HG02623 (cell line): ENCODE data around the gene PKP1.

Experiments
- ATAC-seq: cut with Tn5 transposase; IDR thresholded peaks from one replicate; pipeline ENCODE4 v1.9.1; 2021; ENCODE audit warnings: moderate library complexity; ENCODE audit not compliant: unreplicated experiment

PKP1 gene

DNA sequence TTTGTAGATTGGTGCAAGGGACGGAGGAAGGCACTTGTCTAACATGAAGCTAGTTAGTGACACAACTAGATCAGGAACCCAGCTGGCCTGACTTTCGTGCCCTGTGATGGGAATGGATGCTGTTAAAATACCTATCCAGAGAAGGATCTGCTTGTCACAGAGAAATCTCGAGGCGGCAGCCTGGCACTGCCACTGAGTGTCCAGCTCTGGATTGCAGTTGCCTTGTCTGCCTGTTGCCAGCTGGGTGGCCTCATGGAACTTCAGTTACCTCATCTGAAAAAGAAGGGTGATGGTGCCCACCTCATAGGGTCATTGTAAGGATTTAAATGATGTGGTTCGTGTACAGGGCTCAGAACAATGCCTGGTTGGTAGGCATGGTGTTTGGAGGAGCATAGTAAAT, 2.4 kb upstream of the PKP1 start:
- ATAC-seq: no peak

DNA sequence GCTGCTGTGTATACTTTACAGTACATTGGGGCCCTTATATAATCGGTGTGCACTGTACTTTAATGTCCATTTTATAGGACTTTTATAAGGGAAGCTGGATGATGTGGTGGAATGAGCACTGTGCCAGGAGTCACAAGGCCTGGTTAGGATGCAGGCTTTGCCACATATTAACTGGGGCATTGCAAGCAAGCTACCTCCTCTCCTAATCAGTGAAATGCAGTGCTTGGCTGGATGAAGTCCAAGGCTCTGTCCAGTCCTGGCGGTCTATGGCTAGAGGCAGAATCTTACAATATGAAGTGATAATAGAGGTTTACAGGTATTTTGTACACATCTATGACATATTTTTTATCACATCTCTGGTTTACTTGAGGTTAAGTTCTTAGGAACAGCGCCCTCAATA, 1.7 kb upstream of the PKP1 start:
- ATAC-seq: no peak

DNA sequence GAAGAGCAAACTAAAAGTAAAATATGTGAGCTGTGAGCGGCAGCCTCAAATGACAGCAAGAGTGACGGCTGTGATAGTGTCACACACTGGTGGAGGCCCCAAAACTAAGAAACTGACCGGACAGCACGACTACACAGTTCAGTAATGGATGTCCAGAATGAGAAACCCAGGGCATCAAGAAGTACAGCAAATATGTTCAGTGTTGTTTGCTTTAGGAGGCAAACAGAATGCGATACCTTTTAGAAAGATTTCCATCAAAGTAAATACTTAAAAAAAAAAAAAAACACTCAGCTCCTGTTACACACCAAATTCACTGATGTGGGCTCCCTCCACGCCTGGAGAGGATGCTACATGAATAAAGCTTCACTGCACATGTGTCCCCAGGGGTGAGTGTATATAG, 1.1 kb upstream of the PKP1 start:
- no peak for ATAC-seq

DNA sequence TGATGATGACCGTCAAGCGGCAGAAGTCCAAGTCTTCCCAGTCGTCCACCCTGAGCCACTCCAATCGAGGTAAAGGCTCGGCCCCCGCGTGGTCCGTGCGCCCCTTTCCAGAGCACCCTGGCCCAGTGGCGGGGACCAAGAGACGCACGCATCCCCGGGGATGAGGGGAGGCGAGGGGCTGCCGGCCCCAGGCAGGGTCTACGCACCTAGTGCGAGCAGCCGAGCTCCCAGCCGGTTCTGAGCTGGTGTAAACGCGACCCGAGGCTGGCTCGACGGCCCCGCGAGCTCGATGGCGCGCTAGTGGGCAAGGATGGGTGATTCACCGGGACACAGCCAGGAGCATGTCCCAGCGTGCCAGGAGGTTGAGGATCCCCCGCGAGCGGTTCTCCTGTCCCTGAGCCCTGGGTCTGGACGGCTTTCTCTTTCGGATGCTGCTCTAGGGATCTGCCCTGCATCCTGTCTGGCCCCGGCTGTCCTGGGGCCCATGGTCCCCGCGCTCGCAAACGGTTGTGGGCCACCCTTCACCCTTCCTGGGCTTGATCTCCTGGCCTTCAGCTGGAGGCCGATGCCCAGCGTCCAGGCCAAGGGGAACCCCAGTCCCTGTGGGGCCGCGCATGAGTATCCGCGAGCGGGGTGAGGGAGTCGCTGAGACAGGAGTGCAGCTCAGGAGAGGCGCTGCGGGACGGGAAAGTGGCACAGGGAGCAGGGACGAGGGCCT, 689 bp downstream of the PKP1 start:
- no peak for ATAC-seq

DNA sequence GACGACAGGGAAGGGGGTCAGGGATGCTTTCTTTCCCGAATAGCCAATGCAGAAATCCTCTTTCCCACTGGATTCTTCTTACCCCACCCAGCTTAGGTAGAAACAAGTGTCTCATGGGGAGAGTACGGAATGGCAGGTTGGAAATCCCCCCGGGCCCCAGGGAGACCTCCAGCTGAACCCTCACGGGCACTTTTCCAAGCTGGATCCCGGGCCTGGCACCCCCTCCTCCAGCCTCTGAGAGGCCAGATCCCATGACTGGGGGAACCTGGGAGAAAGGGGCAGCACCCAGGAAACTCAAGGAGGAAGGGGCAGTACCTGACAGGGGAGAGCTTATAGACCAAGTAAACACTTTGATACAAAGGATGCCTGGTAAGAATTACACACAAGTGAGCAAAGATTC, 1.3 kb downstream of the PKP1 start:
- ATAC-seq: no peak

DNA sequence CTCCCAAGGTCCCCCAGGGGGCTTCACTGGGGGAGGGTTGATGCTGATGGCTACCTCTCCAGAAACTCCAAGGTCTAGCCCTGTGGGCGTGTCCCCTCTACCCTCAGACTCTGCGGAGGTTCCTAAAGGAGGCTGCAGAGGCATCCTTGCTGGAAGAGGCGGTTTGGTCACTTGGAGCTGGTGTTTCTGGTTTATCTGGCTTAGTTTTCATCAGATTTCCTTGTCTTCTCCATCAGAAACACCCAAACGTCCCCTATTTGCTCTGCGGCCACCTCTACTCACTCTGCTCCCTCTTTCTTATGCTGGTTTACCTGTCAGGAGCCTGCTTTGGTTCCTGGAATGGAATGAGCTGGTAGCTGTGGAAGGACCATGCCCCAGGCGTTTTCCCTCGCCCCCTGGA, 2.5 kb downstream of the PKP1 start:
- no peak for ATAC-seq

DNA sequence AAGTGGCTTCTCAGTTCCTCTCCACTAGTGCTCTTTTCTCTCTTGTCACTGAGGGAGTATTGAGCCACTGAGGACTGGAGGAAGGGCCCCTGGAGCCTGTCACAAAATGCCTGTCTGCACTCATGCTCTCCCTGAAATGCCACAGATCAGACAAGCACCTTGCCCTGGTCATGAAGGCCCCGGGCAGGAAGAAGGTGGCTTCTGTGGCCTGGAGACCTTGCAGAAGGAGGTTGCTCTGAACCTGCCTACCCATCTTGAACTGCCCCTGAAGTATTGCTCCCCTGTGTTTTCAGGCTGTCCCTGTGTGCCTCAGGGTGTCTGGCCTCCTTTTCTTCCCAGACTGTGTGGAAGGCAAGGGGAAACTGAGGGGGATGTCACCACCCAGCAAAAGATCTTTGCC, 3.1 kb downstream of the PKP1 start:
- no peak for ATAC-seq

DNA sequence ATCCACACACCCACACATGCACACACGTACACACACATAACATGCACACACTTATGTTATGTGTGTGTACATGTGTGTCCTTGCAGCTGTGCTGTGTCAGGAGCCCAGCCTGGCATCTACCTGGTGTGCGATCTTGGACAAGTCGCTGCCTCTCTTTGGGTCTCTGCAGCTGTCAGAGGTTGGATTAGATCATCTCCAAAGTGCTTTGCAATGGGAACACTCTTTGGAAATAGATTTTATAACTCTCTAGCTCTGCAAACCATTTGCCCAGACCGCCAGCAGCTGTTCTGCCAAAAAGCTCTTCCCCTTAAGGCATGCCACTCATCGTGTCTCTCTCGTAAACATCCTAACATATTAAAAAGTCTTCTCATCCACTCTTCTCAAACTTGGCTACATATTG, 4.7 kb downstream of the PKP1 start:
- ATAC-seq: no peak

DNA sequence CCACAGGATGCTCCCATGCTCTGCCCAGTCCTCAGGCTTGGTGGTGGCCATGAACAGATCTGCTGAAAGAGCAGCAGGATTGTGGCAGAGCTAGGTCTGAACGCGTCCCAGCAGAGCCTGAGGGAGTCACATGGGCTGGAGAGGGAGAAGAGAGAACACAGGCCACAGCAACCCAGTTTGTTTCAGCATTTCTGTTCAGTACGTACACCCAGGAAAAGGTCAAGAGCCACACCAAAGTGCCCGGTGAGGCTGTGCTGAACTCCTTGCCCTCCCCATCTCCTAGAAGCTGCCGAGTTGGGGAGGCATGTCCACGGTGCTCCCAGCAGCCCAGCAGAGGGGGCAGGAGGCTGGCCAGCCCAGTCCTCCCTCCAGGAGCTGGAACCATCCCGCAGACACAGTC, 5.5 kb downstream of the PKP1 start:
- no peak for ATAC-seq

DNA sequence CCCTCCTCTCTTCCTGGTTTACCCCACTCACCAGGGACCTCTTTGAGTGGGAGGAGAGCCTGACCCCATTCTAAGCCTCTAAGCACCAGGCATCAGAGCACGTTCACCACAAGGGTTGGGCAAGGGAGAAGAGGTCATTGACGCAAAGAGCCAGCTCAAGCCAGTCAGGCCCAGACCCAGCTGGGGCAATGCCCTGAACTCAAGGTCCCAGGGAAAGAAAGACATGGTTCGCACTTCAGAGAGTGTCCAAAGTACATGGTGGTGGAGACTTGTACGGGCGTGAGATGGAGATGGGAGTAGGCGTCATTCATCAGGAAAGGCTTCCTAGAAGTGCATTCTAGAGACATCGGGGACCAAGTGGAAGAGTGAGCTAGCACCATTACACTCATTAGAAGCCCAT, 7.2 kb downstream of the PKP1 start:
- no peak for ATAC-seq

DNA sequence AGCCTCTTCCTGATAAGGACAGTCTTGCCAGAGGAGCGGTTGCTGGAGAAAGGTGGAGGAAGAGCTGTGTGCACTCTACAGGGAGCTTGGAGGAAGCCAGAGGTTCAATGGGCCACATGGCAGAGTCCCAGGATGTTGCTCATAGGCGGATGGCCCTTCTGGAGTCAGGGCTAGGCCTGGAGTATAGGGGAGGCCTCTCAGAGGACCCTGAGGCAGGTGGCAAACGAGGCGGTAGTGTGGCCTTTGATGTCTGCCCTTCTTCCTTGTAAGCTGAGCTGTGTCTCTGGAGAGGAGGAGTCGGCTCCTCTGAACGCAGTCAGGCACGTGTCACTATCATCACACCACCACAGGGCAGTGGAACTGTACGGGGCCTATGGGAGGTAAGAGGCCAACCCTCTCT, 8.6 kb downstream of the PKP1 start:
- ATAC-seq: no peak

DNA sequence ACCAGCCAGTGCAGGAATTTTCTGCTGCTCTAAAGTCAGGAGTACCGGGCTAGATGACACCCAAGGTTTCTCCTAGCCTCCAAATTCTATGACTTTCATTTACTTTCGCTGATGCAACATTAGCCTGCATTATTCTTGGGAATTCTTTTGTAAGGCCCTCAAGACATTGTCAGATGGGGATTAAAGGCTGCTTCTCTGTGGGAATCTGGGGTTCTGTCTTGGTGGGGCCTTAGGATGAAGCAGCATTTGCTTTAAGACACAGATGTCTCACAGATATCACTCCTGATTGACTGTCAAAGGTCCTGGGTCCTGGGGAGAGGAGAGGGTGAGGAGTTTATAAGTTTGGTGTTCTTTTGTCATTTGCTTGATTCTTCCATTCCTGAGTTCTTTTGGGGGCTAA, 11.6 kb downstream of the PKP1 start:
- ATAC-seq: no peak

DNA sequence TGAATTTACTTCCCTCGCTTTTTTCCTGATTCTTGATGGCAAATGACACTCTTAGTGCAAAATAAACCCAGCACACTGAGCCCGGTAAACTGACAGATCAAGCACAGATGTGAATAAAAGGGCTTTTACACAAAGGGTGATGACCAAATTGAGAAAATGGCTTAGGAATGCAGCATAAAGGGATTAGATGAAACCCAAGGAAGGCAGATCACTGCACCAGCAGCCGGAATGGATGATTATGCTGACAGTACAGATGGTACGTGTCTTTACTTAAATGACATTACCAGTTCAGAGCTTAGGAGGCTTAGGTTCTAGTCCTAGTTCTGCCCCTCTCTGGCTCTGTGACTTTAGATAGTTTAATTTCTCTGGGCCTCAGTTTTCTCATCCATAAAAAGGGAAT, 12.0 kb downstream of the PKP1 start:
- no peak for ATAC-seq

DNA sequence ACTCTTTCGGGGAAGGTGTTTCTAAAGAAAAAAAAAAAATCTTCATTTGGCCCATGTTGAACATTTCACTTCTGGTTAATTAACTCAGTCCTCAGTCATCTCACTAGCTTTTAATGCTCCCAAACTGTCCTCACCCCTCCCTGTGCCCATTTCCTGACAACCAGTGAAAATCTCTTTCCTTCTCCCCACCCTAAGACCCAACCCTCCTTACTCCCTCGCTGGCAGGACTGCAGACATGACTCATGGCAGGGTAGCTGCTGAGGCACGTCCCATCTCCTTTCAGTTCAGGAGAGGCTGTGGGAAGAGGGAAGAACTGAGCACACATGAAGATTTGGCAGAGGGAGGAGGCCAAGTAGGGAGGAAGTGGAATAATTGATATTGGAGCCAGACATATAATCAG, 12.6 kb downstream of the PKP1 start:
- ATAC-seq: no peak

DNA sequence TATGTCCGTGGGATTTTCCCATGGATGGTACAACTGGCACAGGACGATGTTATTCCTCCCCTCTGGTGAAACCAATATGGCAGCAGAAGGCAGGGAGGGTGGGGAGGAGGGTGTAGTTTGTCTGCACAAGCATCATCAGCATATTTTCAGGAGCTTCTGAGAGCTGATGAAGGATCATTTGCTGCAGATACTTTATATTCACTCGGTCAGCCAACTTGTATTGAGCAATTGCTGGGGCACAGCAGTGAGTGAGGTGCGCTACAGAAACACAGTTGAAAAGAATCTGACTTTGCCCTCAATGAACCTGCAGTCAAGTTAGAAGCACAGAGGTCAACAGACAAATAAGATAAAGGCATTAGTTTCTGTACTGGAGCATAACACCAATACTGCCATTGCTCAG, 13.0 kb downstream of the PKP1 start:
- no peak for ATAC-seq

DNA sequence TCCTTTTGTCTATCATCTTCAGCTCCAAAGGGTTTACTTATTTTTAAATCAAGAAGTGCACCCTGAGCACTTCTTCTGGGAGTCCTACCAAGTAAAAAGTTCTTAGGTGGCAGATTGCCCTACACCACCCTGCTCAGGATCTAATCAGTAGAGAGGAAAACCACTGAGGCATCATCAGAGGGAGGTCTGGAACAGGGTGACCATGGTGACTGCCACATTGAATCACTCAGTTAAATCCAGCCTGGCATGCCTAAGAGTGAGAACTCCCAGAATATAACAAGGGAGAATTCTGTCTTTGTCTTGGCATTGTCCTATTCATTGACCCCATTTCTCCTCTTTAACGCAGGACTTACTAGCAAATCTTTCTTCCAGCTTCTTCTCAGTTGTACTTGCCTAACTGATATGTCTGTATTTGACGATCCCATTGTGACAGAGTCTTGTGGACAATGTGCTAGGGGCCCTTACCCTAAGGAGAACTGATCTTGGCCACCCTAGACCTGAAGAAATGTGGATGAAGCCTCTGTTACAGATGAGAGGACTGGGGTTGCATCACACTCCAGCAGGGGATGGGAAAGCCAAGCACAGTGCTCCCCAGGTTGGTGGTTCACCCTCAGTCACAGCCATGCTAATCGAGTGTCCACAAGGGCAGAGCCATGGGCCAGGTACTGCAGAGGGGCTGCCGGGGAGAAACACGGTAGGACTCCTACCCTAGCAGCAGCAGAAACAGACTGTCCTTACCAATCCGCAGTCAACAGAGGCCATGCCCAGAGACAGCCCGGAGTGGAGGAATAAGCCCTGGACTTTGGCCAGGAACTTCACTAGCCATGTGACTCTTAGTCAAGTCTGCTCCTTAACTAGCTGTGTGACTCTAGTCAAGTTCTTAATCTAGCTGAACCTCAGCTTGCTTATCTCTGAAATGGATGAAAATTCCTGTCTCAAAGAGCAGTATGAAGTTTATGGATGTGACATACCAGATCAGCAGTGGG, 15.4 kb downstream of the PKP1 start:
- no peak for ATAC-seq

DNA sequence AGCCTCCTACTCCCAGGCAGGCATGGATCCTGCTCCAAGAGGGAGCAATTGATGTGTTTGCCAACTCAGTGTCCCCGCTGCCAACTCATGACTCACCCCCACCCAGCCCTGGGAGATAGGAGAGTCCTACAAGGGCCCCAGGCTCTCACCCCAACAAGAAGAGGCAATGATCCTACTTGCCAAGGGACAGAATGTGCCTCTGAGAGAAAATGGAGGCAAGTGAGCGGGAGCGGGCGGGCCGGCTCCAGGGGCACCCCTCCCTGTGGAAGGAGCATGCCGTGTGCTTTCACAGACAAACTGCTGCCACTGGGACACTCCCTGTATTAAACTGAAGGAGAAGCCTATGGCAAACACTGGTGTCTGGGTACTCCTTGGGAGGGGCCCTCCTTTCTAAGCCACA, 16.7 kb downstream of the PKP1 start:
- no peak for ATAC-seq

DNA sequence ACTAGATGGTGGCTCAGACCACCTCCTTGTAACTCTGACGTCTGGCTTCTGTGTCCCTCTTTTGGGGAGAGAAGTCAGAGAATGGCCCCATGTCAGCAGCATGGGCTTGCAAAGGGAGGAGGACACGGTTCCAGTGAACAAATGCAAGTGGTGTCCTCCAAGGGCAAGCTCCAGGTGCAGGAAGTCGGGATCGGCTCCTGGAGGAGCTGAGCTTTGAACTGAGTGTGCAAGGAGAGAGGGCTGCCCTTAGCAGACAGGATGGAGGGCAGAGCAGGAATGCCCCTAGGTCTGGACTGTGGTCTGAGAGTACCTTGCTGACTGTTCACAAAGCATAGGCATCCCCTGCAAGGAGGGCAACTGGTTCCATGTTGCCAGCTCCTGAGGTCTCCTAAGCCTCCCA, 17.3 kb downstream of the PKP1 start:
- ATAC-seq: no peak

DNA sequence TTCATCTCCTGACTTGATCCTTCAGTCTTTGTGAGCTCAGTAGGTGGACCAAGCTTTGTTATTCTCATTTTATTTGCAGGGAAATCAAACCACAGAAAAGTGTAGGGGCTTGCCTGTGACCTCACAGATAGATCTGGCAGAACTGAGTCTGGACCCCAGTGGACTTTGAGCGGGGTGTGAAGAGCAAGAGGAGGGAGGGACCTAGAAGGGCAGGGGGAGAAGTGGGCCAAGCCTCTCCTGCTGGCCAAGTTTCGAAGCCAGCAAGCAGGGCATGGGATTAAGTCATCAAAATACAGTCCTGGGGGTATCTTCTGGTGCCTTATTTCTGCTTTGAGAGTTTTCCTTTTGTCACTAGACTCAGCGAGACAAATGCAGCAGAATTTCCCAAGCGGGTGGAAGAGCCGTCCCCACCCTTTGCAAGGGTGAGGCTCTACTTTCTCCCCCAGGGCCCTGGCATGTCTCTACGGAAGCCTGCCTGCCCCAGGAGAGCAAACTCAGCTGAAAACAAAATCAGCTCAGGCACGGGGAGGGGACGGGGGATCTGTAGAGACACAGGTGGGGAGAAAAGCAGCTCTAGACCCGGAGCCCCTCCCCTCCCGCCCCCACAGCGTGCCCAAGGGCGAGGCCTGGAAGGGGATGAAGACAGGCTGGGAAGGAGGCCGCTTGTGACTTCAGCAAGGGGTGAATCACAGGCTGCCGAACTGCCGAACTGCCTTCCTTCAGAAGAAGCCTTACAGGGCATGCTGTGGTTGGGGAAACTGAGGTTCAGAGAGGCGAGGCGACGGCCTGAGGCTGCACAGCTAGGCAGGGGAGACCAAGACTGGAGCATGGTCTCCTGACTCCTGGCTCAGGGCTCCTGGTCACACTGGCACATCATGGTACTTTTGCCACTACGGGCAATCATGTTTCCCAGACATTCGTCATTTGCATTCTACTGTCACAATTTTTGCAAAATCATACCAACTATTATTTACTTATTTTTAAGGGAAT, 19.2 kb downstream of the PKP1 start:
- no peak for ATAC-seq

DNA sequence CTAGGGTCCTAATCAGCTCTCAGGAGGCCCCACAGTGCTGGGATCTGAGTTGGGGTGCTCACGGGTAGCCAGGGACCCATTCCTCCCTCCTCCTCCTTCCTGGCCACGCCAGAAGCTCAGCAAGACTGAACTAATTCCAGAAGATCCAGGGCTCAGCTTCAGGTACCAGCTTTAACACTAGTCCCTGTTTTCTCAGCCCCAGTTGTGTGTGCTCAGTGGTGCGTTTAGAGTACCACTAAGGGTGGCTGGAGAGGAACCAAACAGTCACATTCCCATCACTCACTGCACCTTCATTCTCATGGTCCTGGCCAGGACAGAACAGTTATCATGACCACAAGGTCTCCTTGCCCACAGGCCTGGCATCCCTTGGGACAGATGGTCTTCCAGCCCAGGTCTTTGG, 20.8 kb downstream of the PKP1 start:
- ATAC-seq: no peak

DNA sequence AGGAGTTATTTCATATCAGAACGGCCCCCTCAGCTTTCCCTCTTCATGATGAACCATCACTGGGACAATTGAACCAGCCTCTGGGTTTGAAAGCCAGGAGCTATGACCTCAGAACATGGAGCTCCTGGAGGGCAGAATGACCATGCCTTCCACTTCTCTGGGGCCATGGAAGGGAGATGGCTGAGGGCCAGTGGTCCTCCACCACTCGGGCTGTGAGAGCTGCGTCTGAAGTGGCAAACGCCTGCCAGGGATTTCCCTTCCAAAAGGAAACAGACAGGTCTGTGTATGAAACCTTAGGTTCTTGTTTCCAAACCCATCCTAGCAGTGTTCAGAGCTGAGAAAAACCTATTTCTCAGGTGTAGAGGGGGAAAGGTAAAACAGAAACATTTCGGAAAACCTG, 22.5 kb downstream of the PKP1 start:
- ATAC-seq: no peak
